Activated T-helper 1 cell treated with anti-CD3 and anti-CD28 coated beads, Interleukin-12 subunit alpha, Interleukin-12 subunit beta, Interleukin-2, Interleukin-4 antibody, amounts not matched to agents 30 ng/mL and 10 ng/mL and 1 ng/mL, durations not matched to agents 14 hours and 24 hours and 36 hours (primary cell): ENCODE data around the gene PRKAR1A. TPM values are rescaled to one million over a fixed set of nuclear protein-coding genes. Genes with fewer than 3 reads are reported as not detected.

Source experiments
- total RNA-seq: library from RNA; stranded (reverse); gene quantifications from 2 replicates; pipeline ENCODE4 v1.2.3, GENCODE V29; 2022

The PRKAR1A gene
- total RNA-seq, 1 donor from 2014 or later = 209 TPM

Other genes with a start within 250 kb of the PRKAR1A start
- 3.0 and 3.8 TPM in 2 replicates for gene SLC16A6, start 221.3 kb upstream of the PRKAR1A start, total RNA-seq
- 5.5 and 6.7 TPM in 2 replicates for gene ARSG, start 220.9 kb upstream of the PRKAR1A start, total RNA-seq
- gene WIPI1, start 54.9 kb upstream of the PRKAR1A start, total RNA-seq = 11.5 and 13.1 TPM in 2 replicates
- not detected in 2 replicates for gene FAM20A, start 88.9 kb downstream of the PRKAR1A start, total RNA-seq